Measurements from ENCODE around the gene ALOX5. TPM values are rescaled to one million over a fixed set of nuclear protein-coding genes. Genes with fewer than 3 reads are reported as not detected.
"Not testable (repeated sequence)": the region's sequence is repeated elsewhere in the genome, so short reads cannot be mapped to it uniquely, and the experiment has no call there.

ALOX5 gene
- total RNA-seq, 1 donor from 2014 or later = 1.2 TPM

DNA sequence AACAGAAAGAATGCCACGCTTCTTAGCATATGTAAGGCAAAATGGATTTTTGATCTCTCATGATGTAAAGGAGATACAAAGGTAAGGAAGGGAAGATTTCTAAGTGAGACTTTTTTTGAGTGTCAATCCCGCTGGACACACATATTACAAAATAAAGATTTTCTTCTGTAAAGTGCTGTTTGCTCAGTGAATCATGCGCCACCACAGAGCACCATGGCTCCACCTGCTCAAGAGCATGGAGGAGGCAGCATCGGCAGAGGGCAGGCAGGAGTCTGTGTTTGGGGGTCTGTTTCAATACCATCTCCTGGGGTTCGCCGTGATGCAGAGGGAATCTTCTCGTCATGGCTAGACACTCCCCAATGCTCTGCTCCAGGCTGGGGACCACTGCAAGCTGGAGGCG lies 83.5 kb downstream of the ALOX5 start:
- DNase-seq (ENCODE audit: low spot score in 2 of 2) (no peak), FAIRE-seq (no peak)

GRCh38 chr10:45460235-45460878 lies 86.3 kb downstream of the ALOX5 start:
- no peak for DNase-seq (ENCODE audit: low spot score in 2 of 2)
- FAIRE-seq = no peak

- FAIRE-seq (no peak), DNase-seq (ENCODE audit: low spot score in 2 of 2) (no peak)
These were observed 87.0 kb downstream of the ALOX5 start for GRCh38 chr10:45461034-45461433.

DNA sequence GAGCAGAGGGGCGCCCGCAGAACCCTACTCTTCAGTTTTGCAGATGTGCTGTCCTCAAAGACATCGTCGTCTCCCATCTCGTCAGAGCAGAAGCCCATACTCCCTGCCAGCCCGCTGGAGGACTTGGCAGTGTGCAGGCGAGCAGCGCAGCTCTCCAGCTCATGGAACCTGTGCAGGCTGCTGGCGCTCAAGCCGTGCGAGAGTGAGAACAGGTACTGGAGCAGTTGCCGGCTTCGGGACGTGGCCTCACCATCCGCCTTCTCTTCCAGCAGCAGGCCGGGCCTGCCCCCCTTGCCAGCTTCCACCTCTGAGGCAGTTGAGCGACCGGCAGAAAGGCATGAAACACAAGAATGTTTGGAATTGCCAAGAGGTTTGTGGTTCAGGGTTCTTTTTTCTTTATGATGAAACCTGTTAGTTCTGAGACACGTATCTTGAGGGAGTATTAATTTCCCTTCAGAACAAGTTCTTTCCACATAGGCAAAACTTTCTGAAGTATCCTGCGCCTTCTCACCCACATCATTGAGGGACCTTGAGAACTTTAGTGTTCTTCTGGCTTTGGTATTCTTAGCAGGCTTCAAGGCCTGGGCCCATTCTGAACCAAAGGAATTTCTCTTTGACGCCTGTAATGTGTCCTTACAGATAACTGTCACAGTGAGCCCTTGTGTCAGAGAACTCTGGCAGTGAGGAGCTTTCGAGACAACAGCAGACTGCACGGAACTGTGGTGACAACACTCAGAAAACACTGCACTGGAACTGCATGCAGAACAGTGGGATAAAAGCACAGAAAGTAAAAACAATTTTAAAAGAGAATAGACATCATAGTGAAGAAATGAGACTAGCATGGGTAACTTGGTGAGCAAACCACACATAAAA lies 89.5 kb downstream of the ALOX5 start:
- DNase-seq (ENCODE audit: low spot score in 2 of 2) (no peak), FAIRE-seq (no peak)

- FAIRE-seq (no peak), DNase-seq (ENCODE audit: low spot score in 2 of 2) (peak in 1 of 2 donors; percentile 81)
These were observed 91.0 kb downstream of the ALOX5 start for GRCh38 chr10:45464958-45465567.

GRCh38 chr10:45466784-45467183 lies 92.8 kb downstream of the ALOX5 start:
- DNase-seq (ENCODE audit: low spot score in 2 of 2) (no peak), FAIRE-seq (no peak)

- FAIRE-seq = no peak
These were observed 94.1 kb downstream of the ALOX5 start for GRCh38 chr10:45468079-45468478.

GRCh38 chr10:45470098-45471012 lies 96.3 kb downstream of the ALOX5 start:
- no peak for FAIRE-seq
- DNase-seq (ENCODE audit: low spot score in 2 of 2) = no peak

More at GRCh38 chr10:45468079-45468478, 94.1 kb downstream of the ALOX5 start:
- no peak for DNase-seq (ENCODE audit: low spot score in 2 of 2)

- no peak for DNase-seq (ENCODE audit: low spot score in 2 of 2)
These were observed 97.0 kb downstream of the ALOX5 start for GRCh38 chr10:45471059-45471458.

GRCh38 chr10:45471531-45472310 lies 97.7 kb downstream of the ALOX5 start:
- FAIRE-seq = no peak

More at GRCh38 chr10:45471059-45471458, 97.0 kb downstream of the ALOX5 start:
- no peak for FAIRE-seq

GRCh38 chr10:45473126-45473525 lies 99.1 kb downstream of the ALOX5 start:
- DNase-seq (ENCODE audit: low spot score in 2 of 2) (no peak), FAIRE-seq (no peak)

More at GRCh38 chr10:45471531-45472310, 97.7 kb downstream of the ALOX5 start:
- DNase-seq (ENCODE audit: low spot score in 2 of 2) = no peak

DNA sequence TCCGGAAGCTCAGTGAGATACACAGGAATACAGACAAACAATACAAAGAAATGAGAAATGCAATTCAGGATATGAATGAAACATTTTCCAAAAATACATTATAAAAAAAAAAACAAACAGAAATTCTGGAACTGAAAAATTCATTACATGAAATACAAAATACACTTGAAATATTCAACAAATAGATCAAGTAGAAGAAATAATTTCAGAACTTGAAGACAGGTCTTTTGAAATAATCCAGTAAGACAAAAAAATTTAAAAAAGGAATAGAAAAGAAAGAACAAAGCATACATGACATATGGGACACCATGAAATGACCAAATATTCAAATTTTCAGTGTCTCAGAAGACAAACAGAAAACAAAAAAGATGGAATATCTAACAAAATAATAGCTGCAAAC lies 102.5 kb downstream of the ALOX5 start:
- peak; percentile 60 for FAIRE-seq
- no peak for DNase-seq (ENCODE audit: low spot score in 2 of 2)

DNA sequence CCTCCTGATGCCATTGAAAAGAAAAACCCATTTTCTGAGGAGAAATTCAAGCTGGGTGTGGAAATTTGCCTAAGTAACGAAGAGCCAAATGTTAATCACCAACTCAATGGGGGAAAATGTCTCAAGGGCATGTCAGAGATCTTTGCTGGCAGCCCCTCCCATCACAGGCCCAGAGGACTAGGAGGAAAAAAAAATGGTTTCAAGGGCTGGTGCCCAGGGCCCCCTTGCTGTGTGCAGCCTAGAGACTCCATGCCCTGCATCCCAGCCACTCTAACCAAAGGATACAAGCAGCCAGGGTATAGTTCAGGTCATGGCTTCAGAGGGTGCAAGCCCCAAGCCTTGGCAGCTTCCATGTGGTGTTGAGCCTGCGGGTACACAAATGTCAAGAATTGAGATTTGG lies 106.3 kb downstream of the ALOX5 start:
- no peak for DNase-seq (ENCODE audit: low spot score in 2 of 2)
- FAIRE-seq = no peak

GRCh38 chr10:45481100-45481499 lies 107.1 kb downstream of the ALOX5 start:
- not testable (repeated sequence) for DNase-seq (ENCODE audit: low spot score in 2 of 2); FAIRE-seq

DNA sequence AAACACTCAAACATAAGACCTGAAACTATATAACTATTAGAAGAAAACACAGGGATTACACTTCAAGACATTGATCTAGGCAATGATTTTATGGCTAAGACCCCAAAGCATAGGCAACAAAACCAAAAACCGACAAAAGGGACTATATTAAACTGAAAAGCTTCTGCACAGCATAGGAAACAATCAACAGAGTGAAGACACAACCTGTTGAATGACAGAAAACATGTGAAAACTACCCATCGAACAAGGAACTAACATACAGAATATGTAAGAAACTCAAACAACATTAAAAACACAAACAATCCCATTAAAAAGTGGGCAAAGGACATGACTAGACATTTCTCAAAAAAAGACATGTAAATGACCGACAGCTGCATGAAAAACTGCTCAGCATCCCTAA lies 109.0 kb downstream of the ALOX5 start:
- FAIRE-seq = no peak
- no peak for DNase-seq (ENCODE audit: low spot score in 2 of 2)

DNA sequence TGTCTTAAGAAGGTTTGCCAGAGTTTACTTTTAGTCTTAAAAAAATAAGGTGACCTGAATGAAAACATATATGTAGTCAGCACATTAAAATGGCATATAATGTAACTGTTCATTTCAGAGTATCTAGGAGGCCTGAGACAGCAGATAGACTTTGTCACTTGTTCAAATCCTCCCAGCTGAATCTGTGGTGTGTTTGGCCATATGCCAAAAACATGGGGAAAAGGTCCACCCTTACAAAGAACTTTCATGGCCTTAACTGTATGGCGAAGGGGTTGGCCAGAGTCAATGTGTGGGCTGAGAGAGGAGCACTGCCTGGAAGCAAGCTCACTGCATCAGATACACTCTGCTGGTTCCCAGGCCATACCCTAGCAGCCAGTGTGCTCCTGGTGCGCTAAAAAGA lies 113.7 kb downstream of the ALOX5 start:
- DNase-seq (ENCODE audit: low spot score in 2 of 2) (no peak), FAIRE-seq (no peak)

DNA sequence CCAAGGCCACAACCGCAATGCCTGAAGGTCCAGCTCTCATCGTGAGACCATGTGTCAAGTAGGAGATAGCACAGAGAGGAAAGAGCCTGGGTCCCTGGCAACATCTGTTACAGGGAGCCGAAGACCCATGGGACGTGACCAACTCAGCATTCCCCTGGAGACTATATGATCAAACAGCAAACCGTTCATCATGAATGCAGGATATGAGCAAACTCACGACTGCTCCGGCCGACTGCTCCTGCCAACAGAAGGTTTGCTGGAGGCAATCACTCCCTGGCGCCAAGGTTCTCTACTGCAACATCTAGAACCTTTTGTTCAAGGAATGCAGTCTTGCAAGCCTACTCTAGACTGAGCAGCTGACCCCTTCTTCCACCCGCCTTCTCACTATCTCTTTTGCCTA lies 114.3 kb downstream of the ALOX5 start:
- FAIRE-seq (no peak), DNase-seq (ENCODE audit: low spot score in 2 of 2) (no peak)

DNA sequence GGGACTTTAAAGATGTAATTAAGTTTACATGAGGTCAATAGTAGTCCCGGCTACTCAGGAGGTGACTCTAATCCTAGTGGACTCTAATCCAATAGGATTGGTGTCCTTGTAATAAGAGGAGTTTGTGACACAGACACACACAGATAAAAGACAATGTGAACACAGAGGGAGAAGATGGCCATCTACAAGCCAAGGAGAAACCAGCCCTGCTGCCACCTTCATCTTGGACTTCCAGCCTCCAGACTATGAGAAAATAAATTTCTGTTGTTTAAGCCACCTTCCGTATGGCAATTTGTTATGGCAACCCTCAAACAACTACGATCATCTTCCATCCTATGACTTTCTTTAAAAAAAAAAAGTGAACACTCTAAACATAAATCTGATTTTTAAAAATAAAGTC lies 116.3 kb downstream of the ALOX5 start:
- DNase-seq (ENCODE audit: low spot score in 2 of 2) = no peak
- FAIRE-seq = no peak

DNA sequence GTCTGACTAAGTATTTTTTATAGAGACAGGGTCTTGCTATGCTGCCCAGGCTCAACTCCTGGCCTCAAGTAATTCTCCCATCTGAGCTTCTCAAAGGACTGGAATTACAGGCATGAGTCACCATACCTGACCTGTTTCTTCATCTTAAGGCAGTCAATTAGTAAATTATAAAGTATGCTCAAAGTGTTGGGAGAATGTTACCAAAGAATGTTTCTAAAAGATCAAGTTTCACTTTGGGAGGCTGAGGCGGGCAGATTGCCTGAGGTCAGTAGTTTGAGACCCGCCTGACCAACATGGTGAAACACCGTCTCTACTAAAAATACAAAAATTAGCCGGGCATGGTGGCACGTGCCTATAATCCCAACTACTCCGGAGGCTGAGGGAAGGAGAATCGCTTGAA lies 117.0 kb downstream of the ALOX5 start:
- DNase-seq (ENCODE audit: low spot score in 2 of 2) = no peak
- FAIRE-seq = no peak

All from frontal cortex (tissue), 4 donors.